CD4-positive, CD25-positive, alpha-beta regulatory T cell (primary cell): Measurements from ENCODE around the gene SORT1. TPM values are rescaled to one million over a fixed set of nuclear protein-coding genes. Genes with fewer than 3 reads are reported as not detected.

Experiments used
- ATAC-seq, 2 donors: fragments of 150-1000 bp; cut with Tn5 transposase; one replicate each; pipeline ENCODE4 v1.10.0; 2021; ENCODE audit warnings: low read depth in 2 of 2, moderate number of reproducible peaks in 2 of 2, moderate library complexity in 1 of 2
- DNase-seq, 3 donors: peaks; one replicate each; pipeline versions ENCODE4 v3.0.0 to v3.0.0-alpha.2; 2012 to 2022; ENCODE audit warnings: mixed read lengths in 1 of 3
- H3K27ac ChIP-seq: one replicate; pipeline ENCODE4 v1.7.0; 2013; ENCODE audit warnings: mild to moderate bottlenecking, low read length; ENCODE audit not compliant: insufficient read depth, poor library complexity, severe bottlenecking
- H3K27me3 ChIP-seq: one replicate; pipeline ENCODE4 v1.7.0; 2013; ENCODE audit warnings: low read length; ENCODE audit not compliant: control insufficient read depth, insufficient read depth
- H3K36me3 ChIP-seq: one replicate; pipeline ENCODE4 v1.7.0; 2013; ENCODE audit warnings: mild to moderate bottlenecking, low read length, moderate library complexity; ENCODE audit not compliant: control insufficient read depth, insufficient read depth
- H3K4me1 ChIP-seq: 2 replicates; pipeline ENCODE4 v1.7.0; 2013; ENCODE audit warnings: mild to moderate bottlenecking, low read length; ENCODE audit not compliant: insufficient read depth, control insufficient read depth, poor library complexity, severe bottlenecking
- H3K4me3 ChIP-seq: one replicate; pipeline ENCODE4 v1.7.0; 2013; ENCODE audit warnings: low read depth, mild to moderate bottlenecking, low read length, moderate library complexity
- H3K9me3 ChIP-seq, 2 experiments: 1 replicate in 1 of 2; 2 replicates in 1 of 2; pipeline ENCODE4 v1.7.0; 2013; ENCODE audit warnings: low read length in 2 of 2, mild to moderate bottlenecking in 1 of 2, moderate library complexity in 1 of 2; ENCODE audit not compliant: control insufficient read depth in 2 of 2
- H3K27ac Mint-ChIP-seq, 3 donors: one replicate each; pipeline ENCODE4 v1.8.0; 2020 to 2022; ENCODE audit warnings: mild to moderate bottlenecking in 3 of 3, mixed read lengths in 3 of 3, moderate library complexity in 2 of 3
- H3K27me3 Mint-ChIP-seq: one replicate; pipeline ENCODE4 v1.8.0; 2022; ENCODE audit warnings: mild to moderate bottlenecking, mixed read lengths
- H3K36me3 Mint-ChIP-seq: one replicate; pipeline ENCODE4 v1.8.0; 2020; ENCODE audit warnings: mixed read lengths
- H3K4me1 Mint-ChIP-seq, 4 donors: one replicate each; pipeline ENCODE4 v1.8.0; 2020 to 2022; ENCODE audit warnings: mixed read lengths in 4 of 4, mild to moderate bottlenecking in 1 of 4
- H3K4me3 Mint-ChIP-seq, 4 donors: one replicate each; pipeline ENCODE4 v1.8.0; 2020 to 2022; ENCODE audit warnings: mild to moderate bottlenecking in 4 of 4, mixed read lengths in 4 of 4, moderate library complexity in 3 of 4
- H3K9me3 Mint-ChIP-seq, 7 donors: one replicate each; pipeline ENCODE4 v1.8.0; 2020 to 2022; ENCODE audit warnings: mixed read lengths in 7 of 7, mild to moderate bottlenecking in 3 of 7, moderate library complexity in 2 of 7
- polyA plus RNA-seq, 4 donors: library from polyadenylated mRNA; unstranded; fragments of 300-500 nt; fragmentation: Illumina TruSeq; gene quantifications; one replicate each; pipeline ENCODE4 v1.2.3, GENCODE V29; 2021
- total RNA-seq: library from RNA; stranded (reverse); gene quantifications from one replicate; pipeline ENCODE4 v1.2.3, GENCODE V29; 2022

The SORT1 gene
- total and polyA plus RNA-seq, 5 donors from 2014 or later, result 0.86 TPM; not detected in 4

GRCh38 chr1:109404838-109405237, 7.1 kb upstream of the SORT1 start:
- DNase-seq (peak in 1 of 3 donors; percentile 37), ATAC-seq (no peak)
- H3K9me3 ChIP-seq, result no peaks in the 10 kb centered on the region
- H3K9me3 Mint-ChIP-seq, result peaks cover 0 to 1% (median 0%) of the 10 kb centered on the region in 7 donors
- H3K36me3 Mint-ChIP-seq, result peaks cover 41% of the 10 kb centered on the region
- no peak overlapping the region for H3K4me3 ChIP-seq
- no peaks in the 10 kb centered on the region for H3K27me3 ChIP-seq
- H3K4me1 ChIP-seq, result peaks cover 7% of the 10 kb centered on the region
- no peaks in the 10 kb centered on the region for H3K27me3 Mint-ChIP-seq
- H3K36me3 ChIP-seq, result peaks cover 80% of the 10 kb centered on the region
- H3K27ac ChIP-seq, result peak overlapping the region; percentile 0
- peak overlapping the region; percentile 1 to 7 (median 3) for H3K27ac Mint-ChIP-seq
- H3K4me1 Mint-ChIP-seq, result peaks cover 8 to 25% (median 19%) of the 10 kb centered on the region in 4 donors
- no peak overlapping the region for H3K4me3 Mint-ChIP-seq

- no peak overlapping the region for H3K4me3 ChIP-seq
- no peaks in the 10 kb centered on the region for H3K9me3 ChIP-seq
- Mint-ChIP-seq H3K27me3 (peaks cover 18% of the 10 kb centered on the region), H3K36me3 (peaks cover 25% of the 10 kb centered on the region), H3K27ac (no peak overlapping the region), H3K9me3 (peaks cover 0 to 3% (median 0%) of the 10 kb centered on the region in 7 donors), H3K4me1 (peaks cover 9 to 32% (median 17%) of the 10 kb centered on the region in 4 donors), H3K4me3 (no peak overlapping the region)
- H3K36me3 ChIP-seq, result peaks cover 55% of the 10 kb centered on the region
- no peak for DNase-seq
- no peak overlapping the region for H3K27ac ChIP-seq
- peaks cover 18% of the 10 kb centered on the region for H3K4me1 ChIP-seq
- no peak for ATAC-seq
- H3K27me3 ChIP-seq, result peaks cover 1% of the 10 kb centered on the region
These were observed 4.3 kb upstream of the SORT1 start for GRCh38 chr1:109402025-109402424.

GRCh38 chr1:109400035-109400655, 2.4 kb upstream of the SORT1 start:
- peaks cover 0 to 6% (median 0%) of the 10 kb centered on the region in 7 donors for H3K9me3 Mint-ChIP-seq
- no peak overlapping the region for H3K27ac Mint-ChIP-seq
- H3K27me3 Mint-ChIP-seq, result peaks cover 37% of the 10 kb centered on the region
- DNase-seq (no peak), ATAC-seq (no peak)
- no peak overlapping the region for H3K4me3 Mint-ChIP-seq
- H3K27ac ChIP-seq, result no peak overlapping the region
- no peaks in the 10 kb centered on the region for H3K9me3 ChIP-seq
- peaks cover 40% of the 10 kb centered on the region for H3K36me3 ChIP-seq
- H3K4me1 Mint-ChIP-seq, result peaks cover 4 to 25% (median 8%) of the 10 kb centered on the region in 4 donors
- peaks cover 21% of the 10 kb centered on the region for H3K4me1 ChIP-seq
- no peak overlapping the region for H3K4me3 ChIP-seq
- H3K27me3 ChIP-seq, result peaks cover 18% of the 10 kb centered on the region
- peaks cover 14% of the 10 kb centered on the region for H3K36me3 Mint-ChIP-seq

- peak; percentile 6 to 77 (median 60) for DNase-seq
These were observed 1.7 kb upstream of the SORT1 start for GRCh38 chr1:109399326-109399957.

GRCh38 chr1:109398343-109399225, 866 bp upstream of the SORT1 start:
- no peak for ATAC-seq
- no peak overlapping the region for H3K27ac Mint-ChIP-seq

More at GRCh38 chr1:109399326-109399957, 1.7 kb upstream of the SORT1 start:
- Mint-ChIP-seq H3K27ac (peak overlapping the region in 1 of 3 donors; percentile 32), H3K9me3 (peaks cover 0 to 5% (median 0%) of the 10 kb centered on the region in 7 donors), H3K4me3 (peak overlapping the region in 2 of 4 donors; percentile 65 to 68), H3K4me1 (peaks cover 2 to 19% (median 3%) of the 10 kb centered on the region in 4 donors), H3K27me3 (peaks cover 44% of the 10 kb centered on the region), H3K36me3 (peaks cover 7% of the 10 kb centered on the region)
- Histone ChIP-seq H3K27me3 (peaks cover 23% of the 10 kb centered on the region), H3K27ac (no peak overlapping the region), H3K4me3 (no peak overlapping the region), H3K36me3 (peaks cover 33% of the 10 kb centered on the region), H3K4me1 (peaks cover 16% of the 10 kb centered on the region), H3K9me3 (no peaks in the 10 kb centered on the region)
- no peak for ATAC-seq

GRCh38 chr1:109396871-109397580, 692 bp downstream of the SORT1 start:
- H3K4me3 Mint-ChIP-seq, result peak overlapping the region; percentile 62 to 93 (median 85)
- H3K4me1 Mint-ChIP-seq, result peaks cover 0 to 19% (median 2%) of the 10 kb centered on the region in 4 donors
- H3K27me3 Mint-ChIP-seq, result peaks cover 62% of the 10 kb centered on the region
- peaks cover 13% of the 10 kb centered on the region for H3K36me3 ChIP-seq
- peaks cover 0 to 5% (median 0%) of the 10 kb centered on the region in 7 donors for H3K9me3 Mint-ChIP-seq
- peak overlapping the region; percentile 38 for H3K4me3 ChIP-seq
- H3K27me3 ChIP-seq, result peaks cover 41% of the 10 kb centered on the region
- DNase-seq (peak in 1 of 3 donors; percentile 14), ATAC-seq (no peak)
- H3K27ac Mint-ChIP-seq, result peak overlapping the region in 1 of 3 donors; percentile 65
- no peak overlapping the region for H3K27ac ChIP-seq
- H3K4me1 ChIP-seq, result peaks cover 16% of the 10 kb centered on the region
- H3K9me3 ChIP-seq, result no peaks in the 10 kb centered on the region
- peaks cover 2% of the 10 kb centered on the region for H3K36me3 Mint-ChIP-seq

More at GRCh38 chr1:109398343-109399225, 866 bp upstream of the SORT1 start:
- Histone ChIP-seq H3K27me3 (peaks cover 28% of the 10 kb centered on the region), H3K4me1 (peaks cover 16% of the 10 kb centered on the region), H3K36me3 (peaks cover 26% of the 10 kb centered on the region), H3K4me3 (no peak overlapping the region), H3K9me3 (no peaks in the 10 kb centered on the region), H3K27ac (no peak overlapping the region)
- H3K27me3 Mint-ChIP-seq, result peaks cover 50% of the 10 kb centered on the region
- H3K9me3 Mint-ChIP-seq, result peaks cover 0 to 5% (median 0%) of the 10 kb centered on the region in 7 donors
- H3K36me3 Mint-ChIP-seq, result peaks cover 4% of the 10 kb centered on the region
- peak in 1 of 3 donors; percentile 2 for DNase-seq
- H3K4me1 Mint-ChIP-seq, result peaks cover 0 to 19% (median 2%) of the 10 kb centered on the region in 4 donors
- H3K4me3 Mint-ChIP-seq, result peak overlapping the region; percentile 65 to 84 (median 74)

GRCh38 chr1:109396513-109396839, 1.2 kb downstream of the SORT1 start:
- peak overlapping the region in 3 of 4 donors; percentile 15 to 86 (median 62) for H3K4me3 Mint-ChIP-seq
- H3K27me3 ChIP-seq, result peaks cover 42% of the 10 kb centered on the region
- no peaks in the 10 kb centered on the region for H3K36me3 Mint-ChIP-seq
- ATAC-seq (no peak), DNase-seq (no peak)
- H3K27ac Mint-ChIP-seq, result no peak overlapping the region
- H3K4me3 ChIP-seq, result no peak overlapping the region
- no peak overlapping the region for H3K27ac ChIP-seq
- H3K9me3 ChIP-seq, result no peaks in the 10 kb centered on the region
- H3K36me3 ChIP-seq, result peaks cover 8% of the 10 kb centered on the region
- H3K4me1 ChIP-seq, result peaks cover 16% of the 10 kb centered on the region
- peaks cover 0 to 5% (median 0%) of the 10 kb centered on the region in 7 donors for H3K9me3 Mint-ChIP-seq
- peaks cover 0 to 19% (median 2%) of the 10 kb centered on the region in 4 donors for H3K4me1 Mint-ChIP-seq
- H3K27me3 Mint-ChIP-seq, result peaks cover 67% of the 10 kb centered on the region
